ENCODE results near the gene NPSR1. TPM values are rescaled to one million over a fixed set of nuclear protein-coding genes. Genes with fewer than 3 reads are reported as not detected.

The NPSR1 gene
- total RNA-seq, 1 donor from 2014 or later: not detected

- TF ChIP-seq CTCF (conservative IDR thresholded peaks at IDR 0.05; ENCODE audit: low read depth, low read length): no peak
- H3K4me3 ChIP-seq (ENCODE audit: low read depth, low read length): no peak overlapping the region
- no peak for DNase-seq (ENCODE audit: low read depth)
Observed at GRCh38 chr7:34841326-34841725, 183.3 kb downstream of the NPSR1 start.

- DNase-seq (ENCODE audit: low read depth): no peak
- no peak for TF ChIP-seq CTCF (conservative IDR thresholded peaks at IDR 0.05; ENCODE audit: low read depth, low read length)
- H3K4me3 ChIP-seq (ENCODE audit: low read depth, low read length): no peak overlapping the region
Observed at GRCh38 chr7:34842782-34843181, 184.8 kb downstream of the NPSR1 start.

GRCh38 chr7:34844406-34844805 lies 186.4 kb downstream of the NPSR1 start:
- H3K4me3 ChIP-seq (ENCODE audit: low read depth, low read length): no peak overlapping the region
- DNase-seq (ENCODE audit: low read depth): no peak
- no peak for TF ChIP-seq CTCF (conservative IDR thresholded peaks at IDR 0.05; ENCODE audit: low read depth, low read length)

DNA sequence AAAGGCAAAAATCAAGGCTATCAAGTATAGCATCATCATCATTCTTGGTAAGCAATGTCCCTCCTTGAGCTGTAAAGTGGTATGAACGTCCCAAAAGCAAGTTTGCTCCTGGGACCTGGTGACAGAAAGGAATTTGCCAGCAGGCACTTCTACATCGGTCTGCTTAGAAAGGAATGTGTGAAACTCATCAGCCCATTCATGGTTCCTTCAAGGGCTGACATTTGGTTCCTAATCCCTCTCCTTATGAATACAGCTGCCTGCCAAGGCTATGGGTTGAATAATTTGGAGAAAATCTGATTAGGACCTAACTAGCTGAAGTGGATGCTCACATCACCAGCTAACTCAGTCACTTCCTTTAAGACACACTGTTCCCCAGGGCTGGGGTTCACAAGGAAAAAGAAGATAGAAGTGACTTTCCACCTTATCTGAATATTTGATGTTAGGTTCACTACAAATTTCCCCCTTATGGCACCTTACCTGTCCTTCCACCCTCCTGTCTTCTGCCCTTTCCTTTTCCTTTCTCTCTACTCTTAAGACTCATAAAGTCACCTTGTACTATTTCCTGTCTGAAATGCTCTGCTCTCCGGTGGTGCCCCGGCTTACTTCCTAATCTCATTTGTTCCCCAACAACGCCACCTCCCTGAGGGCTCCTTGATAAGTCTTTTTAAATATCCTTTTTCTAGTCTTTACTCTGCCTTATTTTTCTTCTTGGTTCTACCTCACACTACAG lies 187.1 kb downstream of the NPSR1 start:
- H3K4me3 ChIP-seq (ENCODE audit: low read depth, low read length): no peak overlapping the region
- DNase-seq (ENCODE audit: low read depth): no peak
- no peak for TF ChIP-seq CTCF (conservative IDR thresholded peaks at IDR 0.05; ENCODE audit: low read depth, low read length)

DNA sequence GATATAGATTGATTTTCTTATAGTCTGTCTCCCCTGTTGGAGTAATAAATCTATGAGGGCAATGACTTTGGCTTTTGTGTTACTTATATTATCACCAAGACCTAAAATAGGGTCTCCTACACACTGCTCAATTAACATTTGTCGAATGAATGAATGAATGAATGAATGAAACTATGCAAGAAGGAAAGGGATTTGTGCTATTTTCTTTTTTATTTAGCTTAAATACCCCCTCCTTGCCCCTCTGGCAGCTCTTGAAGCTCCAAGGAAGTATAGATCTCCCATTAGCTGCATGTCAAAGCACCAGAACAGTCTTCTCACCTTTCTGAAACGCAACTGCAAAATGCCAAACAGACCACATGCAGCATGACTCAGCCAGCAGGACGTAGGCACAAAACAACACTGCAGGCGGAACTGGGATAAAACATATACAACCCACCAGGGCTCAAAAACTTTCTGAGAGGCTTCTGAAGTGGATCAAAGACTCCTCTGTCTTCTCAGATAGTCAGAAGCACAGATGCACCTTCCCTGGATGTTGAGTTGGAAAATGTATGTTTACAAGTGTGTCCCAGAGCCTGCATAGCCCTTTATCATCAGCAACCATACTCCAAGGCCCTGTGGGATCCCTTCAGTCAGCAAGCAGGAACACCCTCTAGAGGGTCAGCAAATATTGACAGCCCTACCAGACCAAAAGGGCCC lies 187.8 kb downstream of the NPSR1 start:
- no peak for DNase-seq (ENCODE audit: low read depth)
- no peak overlapping the region for H3K4me3 ChIP-seq (ENCODE audit: low read depth, low read length)
- TF ChIP-seq CTCF (conservative IDR thresholded peaks at IDR 0.05; ENCODE audit: low read depth, low read length): no peak

- TF ChIP-seq CTCF (conservative IDR thresholded peaks at IDR 0.05; ENCODE audit: low read depth, low read length): no peak
- no peak overlapping the region for H3K4me3 ChIP-seq (ENCODE audit: low read depth, low read length)
- no peak for DNase-seq (ENCODE audit: low read depth)
Observed at GRCh38 chr7:34846976-34847375, 189.0 kb downstream of the NPSR1 start.
